CD4-positive, CD25-positive, alpha-beta regulatory T cell (primary cell): ENCODE measurements around the gene EARS2. TPM values are rescaled to one million over a fixed set of nuclear protein-coding genes. Genes with fewer than 3 reads are reported as not detected.

Experiments used
- ATAC-seq, 2 donors: fragments of 150-1000 bp; cut with Tn5 transposase; one replicate each; pipeline ENCODE4 v1.10.0; 2021; ENCODE audit warnings: low read depth in 2 of 2, moderate number of reproducible peaks in 2 of 2, moderate library complexity in 1 of 2
- DNase-seq, 3 donors: peaks; one replicate each; pipeline versions ENCODE4 v3.0.0 to v3.0.0-alpha.2; 2012 to 2022; ENCODE audit warnings: mixed read lengths in 1 of 3
- H3K27ac ChIP-seq: one replicate; pipeline ENCODE4 v1.7.0; 2013; ENCODE audit warnings: mild to moderate bottlenecking, low read length; ENCODE audit not compliant: insufficient read depth, poor library complexity, severe bottlenecking
- H3K27me3 ChIP-seq: one replicate; pipeline ENCODE4 v1.7.0; 2013; ENCODE audit warnings: low read length; ENCODE audit not compliant: control insufficient read depth, insufficient read depth
- H3K36me3 ChIP-seq: one replicate; pipeline ENCODE4 v1.7.0; 2013; ENCODE audit warnings: mild to moderate bottlenecking, low read length, moderate library complexity; ENCODE audit not compliant: control insufficient read depth, insufficient read depth
- H3K4me1 ChIP-seq: 2 replicates; pipeline ENCODE4 v1.7.0; 2013; ENCODE audit warnings: mild to moderate bottlenecking, low read length; ENCODE audit not compliant: insufficient read depth, control insufficient read depth, poor library complexity, severe bottlenecking
- H3K4me3 ChIP-seq: one replicate; pipeline ENCODE4 v1.7.0; 2013; ENCODE audit warnings: low read depth, mild to moderate bottlenecking, low read length, moderate library complexity
- H3K9me3 ChIP-seq, 2 experiments: 1 replicate in 1 of 2; 2 replicates in 1 of 2; pipeline ENCODE4 v1.7.0; 2013; ENCODE audit warnings: low read length in 2 of 2, mild to moderate bottlenecking in 1 of 2, moderate library complexity in 1 of 2; ENCODE audit not compliant: control insufficient read depth in 2 of 2
- H3K27ac Mint-ChIP-seq, 3 donors: one replicate each; pipeline ENCODE4 v1.8.0; 2020 to 2022; ENCODE audit warnings: mild to moderate bottlenecking in 3 of 3, mixed read lengths in 3 of 3, moderate library complexity in 2 of 3
- H3K27me3 Mint-ChIP-seq: one replicate; pipeline ENCODE4 v1.8.0; 2022; ENCODE audit warnings: mild to moderate bottlenecking, mixed read lengths
- H3K36me3 Mint-ChIP-seq: one replicate; pipeline ENCODE4 v1.8.0; 2020; ENCODE audit warnings: mixed read lengths
- H3K4me1 Mint-ChIP-seq, 4 donors: one replicate each; pipeline ENCODE4 v1.8.0; 2020 to 2022; ENCODE audit warnings: mixed read lengths in 4 of 4, mild to moderate bottlenecking in 1 of 4
- H3K4me3 Mint-ChIP-seq, 4 donors: one replicate each; pipeline ENCODE4 v1.8.0; 2020 to 2022; ENCODE audit warnings: mild to moderate bottlenecking in 4 of 4, mixed read lengths in 4 of 4, moderate library complexity in 3 of 4
- H3K9me3 Mint-ChIP-seq, 7 donors: one replicate each; pipeline ENCODE4 v1.8.0; 2020 to 2022; ENCODE audit warnings: mixed read lengths in 7 of 7, mild to moderate bottlenecking in 3 of 7, moderate library complexity in 2 of 7
- polyA plus RNA-seq, 4 donors: library from polyadenylated mRNA; unstranded; fragments of 300-500 nt; fragmentation: Illumina TruSeq; gene quantifications; one replicate each; pipeline ENCODE4 v1.2.3, GENCODE V29; 2021
- total RNA-seq: library from RNA; stranded (reverse); gene quantifications from one replicate; pipeline ENCODE4 v1.2.3, GENCODE V29; 2022

EARS2 gene
- total and polyA plus RNA-seq, 5 donors from 2014 or later = 9.5 to 13.5 (median 11.2) TPM

GRCh38 chr16:23534868-23535860, 22.0 kb downstream of the EARS2 start:
- no peak for DNase-seq
- ATAC-seq = no peak
- Mint-ChIP-seq H3K4me1 (peaks cover 0 to 4% (median 0%) of the 10 kb centered on the region in 4 donors), H3K9me3 (no peaks in the 10 kb centered on the region), H3K36me3 (peaks cover 21% of the 10 kb centered on the region), H3K27ac (no peak overlapping the region), H3K27me3 (no peaks in the 10 kb centered on the region), H3K4me3 (no peak overlapping the region)
- H3K4me3 ChIP-seq = no peak overlapping the region
- peaks cover 45% of the 10 kb centered on the region for H3K36me3 ChIP-seq
- no peaks in the 10 kb centered on the region for H3K4me1 ChIP-seq
- no peaks in the 10 kb centered on the region for H3K9me3 ChIP-seq
- no peak overlapping the region for H3K27ac ChIP-seq
- H3K27me3 ChIP-seq = no peaks in the 10 kb centered on the region

DNA sequence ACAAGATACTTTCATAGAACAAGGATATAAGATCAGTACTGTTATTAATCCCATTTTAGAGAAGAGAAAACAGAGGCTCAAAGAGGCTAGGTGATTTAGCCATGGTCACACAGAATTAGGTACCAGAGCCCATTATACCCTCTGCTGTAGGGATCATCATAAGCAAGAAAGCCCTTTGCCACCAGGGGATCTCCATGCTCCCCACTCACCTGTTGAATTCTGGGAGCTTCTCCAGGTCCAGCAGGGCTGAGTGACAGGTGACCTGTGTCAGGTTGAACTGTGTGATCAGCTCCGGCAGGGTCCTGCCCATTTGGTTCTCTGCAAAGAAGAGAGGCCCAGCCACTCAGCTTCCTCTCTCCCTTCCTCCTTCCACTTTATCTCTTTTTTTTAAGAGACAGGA, 24.7 kb downstream of the EARS2 start:
- H3K27me3 ChIP-seq = no peaks in the 10 kb centered on the region
- ATAC-seq (no peak), DNase-seq (no peak)
- H3K27ac ChIP-seq = no peak overlapping the region
- H3K27me3 Mint-ChIP-seq = no peaks in the 10 kb centered on the region
- H3K9me3 Mint-ChIP-seq = no peaks in the 10 kb centered on the region
- no peak overlapping the region for H3K4me3 ChIP-seq
- H3K36me3 Mint-ChIP-seq = peaks cover 25% of the 10 kb centered on the region
- no peaks in the 10 kb centered on the region for H3K4me1 ChIP-seq
- peaks cover 0 to 4% (median 0%) of the 10 kb centered on the region in 4 donors for H3K4me1 Mint-ChIP-seq
- no peak overlapping the region for H3K4me3 Mint-ChIP-seq
- H3K9me3 ChIP-seq = no peaks in the 10 kb centered on the region
- H3K36me3 ChIP-seq = peaks cover 62% of the 10 kb centered on the region
- no peak overlapping the region for H3K27ac Mint-ChIP-seq

DNA sequence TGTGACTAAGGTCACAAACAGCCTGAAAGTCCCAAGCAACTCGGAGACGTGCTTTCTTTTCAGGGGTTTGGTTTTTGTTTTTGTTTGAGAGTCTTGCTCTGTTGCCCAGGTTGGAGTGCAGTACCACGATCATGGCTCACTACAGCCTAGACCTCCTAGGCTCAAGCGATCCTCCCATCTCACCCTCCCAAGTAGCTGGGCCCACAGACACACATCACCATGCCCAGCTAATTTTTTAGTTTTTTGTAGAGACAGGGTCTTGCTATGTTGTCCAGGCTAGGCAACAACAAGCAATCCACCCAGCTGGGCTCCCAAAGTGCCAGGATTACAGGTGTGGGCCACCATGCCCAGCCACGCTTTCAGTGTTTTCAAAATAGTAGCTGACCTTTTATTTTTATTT, 27.1 kb downstream of the EARS2 start:
- no peaks in the 10 kb centered on the region for H3K27me3 ChIP-seq
- no peak overlapping the region for H3K4me3 ChIP-seq
- H3K9me3 ChIP-seq = no peaks in the 10 kb centered on the region
- H3K27ac ChIP-seq = no peak overlapping the region
- no peak overlapping the region for H3K27ac Mint-ChIP-seq
- no peak for DNase-seq
- no peaks in the 10 kb centered on the region for H3K4me1 Mint-ChIP-seq
- no peaks in the 10 kb centered on the region for H3K4me1 ChIP-seq
- no peak for ATAC-seq
- no peak overlapping the region for H3K4me3 Mint-ChIP-seq
- no peaks in the 10 kb centered on the region for H3K9me3 Mint-ChIP-seq
- H3K36me3 Mint-ChIP-seq = peaks cover 26% of the 10 kb centered on the region
- H3K36me3 ChIP-seq = peaks cover 56% of the 10 kb centered on the region
- H3K27me3 Mint-ChIP-seq = no peaks in the 10 kb centered on the region

DNA sequence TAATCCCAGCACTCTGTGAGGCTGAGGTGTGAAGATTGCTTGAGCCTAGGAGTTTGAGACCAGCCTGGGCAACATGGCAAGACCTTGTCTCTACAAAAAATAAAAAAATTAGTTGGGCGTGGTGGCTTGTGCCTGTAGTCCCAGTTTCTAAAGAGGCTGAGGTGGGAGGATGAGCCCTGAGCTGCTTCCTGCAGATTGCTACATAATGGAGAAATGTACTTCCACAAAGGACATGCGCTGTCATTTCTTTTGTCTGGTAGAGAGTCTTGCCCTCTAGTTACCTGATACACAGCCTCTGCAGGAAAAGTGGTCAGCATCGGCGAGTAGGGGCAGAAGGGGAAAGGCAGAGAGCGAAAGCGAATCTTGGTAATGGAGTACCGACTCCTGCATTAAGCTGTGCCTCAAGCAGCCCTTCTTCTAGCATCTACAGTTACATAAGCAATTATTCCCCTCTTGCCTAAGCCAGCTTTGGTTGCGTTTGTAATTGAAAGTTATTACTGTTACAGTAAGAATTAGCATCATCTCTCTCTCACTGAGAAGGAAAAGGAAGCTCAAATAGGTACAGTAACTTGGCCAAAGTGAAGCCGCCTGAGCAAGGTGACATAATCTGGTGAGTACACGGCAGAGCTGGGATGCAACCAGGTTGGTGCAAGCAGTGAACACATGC, 28.4 kb downstream of the EARS2 start:
- no peak overlapping the region for H3K4me3 Mint-ChIP-seq
- H3K9me3 Mint-ChIP-seq = no peaks in the 10 kb centered on the region
- no peak for ATAC-seq
- no peaks in the 10 kb centered on the region for H3K9me3 ChIP-seq
- H3K27me3 ChIP-seq = no peaks in the 10 kb centered on the region
- H3K27ac Mint-ChIP-seq = no peak overlapping the region
- H3K36me3 Mint-ChIP-seq = peaks cover 30% of the 10 kb centered on the region
- no peak for DNase-seq
- H3K27me3 Mint-ChIP-seq = no peaks in the 10 kb centered on the region
- H3K4me1 ChIP-seq = no peaks in the 10 kb centered on the region
- no peak overlapping the region for H3K27ac ChIP-seq
- H3K4me3 ChIP-seq = no peak overlapping the region
- peaks cover 54% of the 10 kb centered on the region for H3K36me3 ChIP-seq
- no peaks in the 10 kb centered on the region for H3K4me1 Mint-ChIP-seq

DNA sequence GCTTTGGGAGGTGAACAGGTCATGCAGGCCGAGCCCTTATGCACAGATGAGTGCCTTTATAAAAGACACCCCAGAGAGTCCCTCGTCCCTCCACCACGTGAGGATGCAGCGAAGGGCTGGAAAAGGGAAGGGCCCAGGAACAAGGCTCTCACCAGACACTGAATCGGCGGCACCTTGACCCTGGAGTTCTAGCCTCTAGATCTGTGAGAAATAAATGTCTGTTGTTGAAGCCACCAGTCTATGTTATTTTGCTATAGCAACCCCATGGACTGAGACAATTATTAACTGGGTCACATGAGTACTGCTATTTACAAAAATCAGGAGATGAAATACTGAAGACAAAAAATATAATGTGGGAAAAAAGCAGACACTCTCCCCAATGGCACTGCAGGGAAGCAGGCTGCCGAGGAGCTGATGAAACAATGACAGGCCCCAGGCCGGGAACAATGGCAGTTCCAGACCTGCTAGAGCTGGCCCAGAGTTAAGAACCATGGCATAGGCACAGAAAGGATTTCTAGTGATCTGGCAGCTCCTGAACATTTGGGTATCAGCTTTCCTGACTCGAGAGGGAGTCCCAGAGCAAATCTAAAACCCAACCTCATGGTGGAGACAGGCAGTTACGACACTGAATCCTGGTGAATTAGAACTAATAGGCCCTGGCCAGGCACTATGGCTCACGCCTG, 29.0 kb downstream of the EARS2 start:
- Histone ChIP-seq H3K4me1 (no peaks in the 10 kb centered on the region), H3K9me3 (no peaks in the 10 kb centered on the region), H3K27me3 (no peaks in the 10 kb centered on the region), H3K36me3 (peaks cover 54% of the 10 kb centered on the region), H3K4me3 (no peak overlapping the region), H3K27ac (no peak overlapping the region)
- Mint-ChIP-seq H3K27me3 (no peaks in the 10 kb centered on the region), H3K9me3 (no peaks in the 10 kb centered on the region), H3K4me1 (no peaks in the 10 kb centered on the region), H3K27ac (no peak overlapping the region), H3K36me3 (peaks cover 37% of the 10 kb centered on the region), H3K4me3 (no peak overlapping the region)
- DNase-seq = no peak
- no peak for ATAC-seq

DNA sequence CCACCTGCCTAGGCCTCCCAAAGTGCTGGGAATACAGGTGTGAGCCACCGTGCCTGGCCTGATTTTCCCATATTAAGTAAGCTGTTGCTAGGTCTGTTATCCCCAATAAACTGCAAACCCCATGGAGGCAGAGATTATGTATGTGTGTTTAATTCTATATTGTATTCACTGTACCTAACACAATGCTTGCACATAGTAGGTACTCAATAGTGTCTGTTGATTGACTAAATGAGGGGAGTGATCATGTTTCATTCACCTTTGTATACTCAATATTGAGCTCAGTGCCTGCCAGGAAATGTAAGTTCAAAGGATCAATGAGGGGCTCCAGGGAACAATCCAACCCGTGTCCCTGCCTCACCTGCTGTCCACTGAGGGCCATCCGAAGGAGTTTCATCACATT, 32.3 kb downstream of the EARS2 start:
- no peak for ATAC-seq
- H3K4me3 ChIP-seq = no peak overlapping the region
- no peaks in the 10 kb centered on the region for H3K9me3 ChIP-seq
- Mint-ChIP-seq H3K27me3 (no peaks in the 10 kb centered on the region), H3K4me1 (no peaks in the 10 kb centered on the region), H3K9me3 (peaks cover 0 to 1% (median 0%) of the 10 kb centered on the region in 7 donors), H3K27ac (no peak overlapping the region), H3K4me3 (no peak overlapping the region), H3K36me3 (peaks cover 43% of the 10 kb centered on the region)
- DNase-seq = no peak
- no peaks in the 10 kb centered on the region for H3K4me1 ChIP-seq
- no peak overlapping the region for H3K27ac ChIP-seq
- H3K36me3 ChIP-seq = peaks cover 45% of the 10 kb centered on the region
- H3K27me3 ChIP-seq = no peaks in the 10 kb centered on the region

DNA sequence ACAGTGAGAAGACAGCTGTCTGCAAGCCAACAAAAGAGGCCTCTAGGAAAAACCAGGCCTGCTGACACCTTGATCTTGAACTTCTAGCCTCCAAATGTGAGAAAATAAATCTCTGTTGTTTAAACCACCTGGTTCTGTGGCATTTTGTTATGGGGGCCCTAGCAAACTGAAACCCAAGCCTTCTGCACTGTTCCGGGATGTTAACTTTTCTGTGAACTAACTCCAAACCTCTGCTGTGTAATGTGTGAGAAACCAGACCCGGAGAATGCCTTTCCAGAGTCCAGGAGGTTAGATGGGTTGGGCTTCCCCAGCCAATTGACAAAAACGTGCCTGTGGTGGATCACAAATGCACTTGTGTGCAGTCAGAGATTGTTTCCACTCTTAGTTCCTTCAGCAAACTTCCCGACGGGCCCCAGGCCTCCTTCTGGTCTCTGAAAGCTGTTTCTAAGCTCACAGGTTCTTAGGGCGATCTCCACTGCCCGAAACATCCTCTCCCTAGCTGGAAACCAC, 33.2 kb downstream of the EARS2 start:
- Mint-ChIP-seq H3K9me3 (peaks cover 0 to 1% (median 0%) of the 10 kb centered on the region in 7 donors), H3K27ac (no peak overlapping the region), H3K27me3 (no peaks in the 10 kb centered on the region), H3K36me3 (peaks cover 42% of the 10 kb centered on the region), H3K4me1 (no peaks in the 10 kb centered on the region), H3K4me3 (no peak overlapping the region)
- peaks cover 41% of the 10 kb centered on the region for H3K36me3 ChIP-seq
- no peaks in the 10 kb centered on the region for H3K4me1 ChIP-seq
- ATAC-seq (no peak), DNase-seq (no peak)
- no peak overlapping the region for H3K4me3 ChIP-seq
- no peaks in the 10 kb centered on the region for H3K27me3 ChIP-seq
- H3K27ac ChIP-seq = no peak overlapping the region
- no peaks in the 10 kb centered on the region for H3K9me3 ChIP-seq
